Stimulated activated CD8-positive, alpha-beta memory T cell treated with anti-CD3 and anti-CD28 coated beads, Interleukin-4, amount 100 ng/mL, for 24 hours (primary cell): ENCODE results near the gene SLC12A8.

ENCODE experiments used
- DNase-seq: peaks from one replicate; pipeline ENCODE4 v3.0.0-alpha.2; 2020; ENCODE audit warnings: low read depth

The SLC12A8 gene

DNA sequence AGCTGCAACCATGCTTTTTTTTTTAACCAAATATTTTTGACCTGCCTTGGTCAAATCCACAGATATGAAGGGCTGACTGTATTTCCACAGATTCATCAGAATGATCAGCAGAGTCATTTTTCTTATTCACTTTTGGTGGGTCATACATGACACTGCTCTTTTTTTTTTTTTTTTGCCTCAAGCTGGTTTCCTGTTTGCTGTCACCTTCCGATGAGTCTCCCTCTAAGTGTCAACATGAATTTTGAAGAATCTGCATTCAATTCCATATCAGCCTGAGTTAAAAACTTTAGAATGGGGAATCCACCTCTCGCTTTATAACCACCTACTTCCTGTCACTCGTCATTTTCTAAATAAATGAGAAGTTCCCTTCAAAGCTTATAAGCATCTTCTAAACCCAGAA is 2.2 kb upstream of the SLC12A8 start:
- DNase-seq = no peak

DNA sequence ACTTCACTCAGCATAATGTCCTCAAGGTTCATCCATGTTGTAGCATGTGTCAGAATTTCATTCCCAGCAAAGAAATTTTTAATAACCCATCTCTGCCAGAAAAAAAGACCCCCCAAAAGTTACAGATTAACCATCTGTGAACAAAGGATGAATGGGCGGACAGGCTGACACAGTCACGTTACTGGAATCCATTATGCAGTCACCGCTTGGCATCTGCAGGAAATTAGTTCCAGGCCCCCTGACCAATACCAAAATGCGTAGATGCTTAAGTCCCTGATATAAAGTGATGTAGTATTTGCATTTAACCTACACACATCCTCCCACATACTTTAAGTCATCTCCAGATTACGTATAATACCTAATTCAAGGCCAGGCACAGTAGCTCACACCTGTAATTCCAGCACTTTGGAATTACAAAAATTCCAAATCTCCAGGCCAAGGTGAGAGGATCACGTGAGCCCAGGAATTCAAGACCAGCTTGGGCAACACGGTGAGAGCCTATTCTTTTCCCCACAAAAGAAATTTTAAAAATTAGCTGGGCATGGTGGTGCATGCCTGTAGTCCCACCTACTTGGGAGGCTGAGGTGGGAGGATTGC is 1.5 kb upstream of the SLC12A8 start:
- no peak for DNase-seq

DNA sequence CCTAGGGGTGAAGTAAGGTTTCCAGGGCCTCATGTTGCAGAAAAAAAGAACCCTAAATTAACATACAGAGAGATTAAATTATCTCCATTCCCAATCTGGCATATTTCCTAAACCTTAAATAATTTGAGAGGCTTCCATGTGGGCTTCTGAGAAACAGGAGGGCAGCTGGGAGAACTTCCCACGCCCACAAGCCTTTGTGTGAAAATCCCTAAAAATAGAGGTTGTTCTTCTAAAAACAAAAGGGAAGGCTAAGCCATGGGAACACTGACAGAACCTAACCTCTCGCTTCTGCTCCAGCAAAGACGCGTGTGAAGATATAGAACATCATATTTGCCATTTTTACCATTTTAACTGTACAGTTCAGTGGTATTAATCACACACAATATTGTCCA is 812 bp upstream of the SLC12A8 start:
- no peak for DNase-seq

GRCh38 chr3:125212091-125212508 is 448 bp downstream of the SLC12A8 start:
- no peak for DNase-seq

GRCh38 chr3:125211523-125212090 is 941 bp downstream of the SLC12A8 start:
- DNase-seq = no peak

DNA sequence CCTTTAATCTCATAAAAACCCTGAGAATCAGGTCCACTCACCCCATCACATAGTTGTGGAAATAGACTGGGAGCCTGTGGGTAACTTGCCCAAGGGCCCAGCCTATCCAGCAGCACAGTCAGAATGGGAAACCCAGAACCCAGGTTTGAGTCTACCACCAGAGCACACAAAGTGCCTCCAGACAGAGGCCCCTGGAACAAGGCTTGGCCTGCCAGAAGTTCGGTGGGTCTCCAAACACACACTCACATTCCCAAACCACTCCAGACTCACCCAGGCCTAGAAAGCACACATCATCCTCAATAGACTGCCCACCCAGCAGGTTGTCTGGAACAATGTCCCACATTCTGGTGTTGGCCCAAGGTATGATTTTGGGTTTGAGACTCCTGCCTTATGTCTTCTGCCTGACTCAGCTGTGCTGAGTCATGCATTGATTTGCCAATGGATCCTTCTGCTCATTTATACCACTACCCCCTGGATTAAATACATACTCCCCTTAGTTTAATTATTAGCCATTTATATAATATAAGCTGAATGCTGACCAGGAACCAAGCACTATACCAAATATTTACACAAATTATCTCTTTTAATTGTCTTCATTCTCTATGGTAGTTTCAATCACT is 4.5 kb downstream of the SLC12A8 start:
- DNase-seq = no peak

DNA sequence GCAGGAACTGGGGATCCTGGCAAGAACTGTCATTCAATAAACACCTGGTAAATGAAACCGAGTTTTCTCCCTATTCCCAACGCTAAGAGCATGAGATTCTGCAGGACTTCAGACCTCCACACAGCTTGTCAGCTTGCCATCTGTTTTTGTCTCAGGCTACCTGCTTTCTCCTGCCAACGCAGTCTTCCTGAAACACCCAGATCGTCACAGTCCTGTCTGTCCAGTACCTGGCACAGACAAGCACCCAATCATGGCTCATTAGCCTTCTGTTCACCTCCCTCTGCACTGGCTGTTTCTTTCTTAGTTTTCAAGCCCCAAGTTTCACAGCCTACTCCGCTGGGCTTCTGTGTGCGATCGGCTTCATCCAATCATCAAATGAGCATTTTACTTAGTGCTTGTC is 5.0 kb downstream of the SLC12A8 start:
- DNase-seq = no peak

DNA sequence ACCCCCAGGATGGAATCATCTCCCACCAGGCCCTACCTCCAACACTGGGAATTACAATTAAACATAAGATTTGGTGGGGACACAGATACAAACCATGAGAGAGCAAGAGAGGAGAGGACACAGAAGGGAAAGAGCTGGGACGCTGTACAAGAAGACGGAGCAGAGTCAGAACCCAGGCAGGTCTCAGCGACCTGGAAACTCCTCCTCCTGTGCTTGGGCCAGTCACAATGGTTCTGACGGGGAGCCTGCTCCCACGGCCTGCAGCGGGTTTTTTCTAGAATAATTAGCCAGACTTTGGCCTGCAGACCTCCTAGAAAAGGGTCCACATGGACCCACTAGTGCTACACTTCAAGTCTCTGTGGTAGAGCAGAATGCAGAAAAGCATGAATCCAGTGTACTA is 5.6 kb downstream of the SLC12A8 start:
- DNase-seq = no peak

GRCh38 chr3:125203731-125204130 is 8.8 kb downstream of the SLC12A8 start:
- DNase-seq = no peak

GRCh38 chr3:125202197-125202596 is 10.4 kb downstream of the SLC12A8 start:
- no peak for DNase-seq

DNA sequence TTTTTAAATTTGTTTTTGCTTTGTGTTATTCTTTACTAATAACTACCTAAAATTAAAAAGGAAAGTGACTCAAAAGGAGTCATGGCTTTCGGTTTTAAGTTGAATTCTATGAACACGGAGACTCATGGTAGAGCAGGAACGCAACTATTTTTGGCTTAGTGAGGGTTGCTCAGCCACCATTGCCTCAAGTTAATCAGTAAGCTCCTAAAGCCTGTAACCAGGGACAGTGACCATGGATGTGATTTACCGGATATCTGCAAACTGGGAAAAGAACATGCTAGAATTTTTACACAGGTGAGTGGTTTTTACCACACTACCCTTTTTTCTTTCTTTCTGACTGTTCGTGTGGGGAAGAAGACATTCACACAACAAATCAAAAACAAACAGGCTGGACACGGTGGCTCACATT is 11.8 kb downstream of the SLC12A8 start:
- DNase-seq = no peak

GRCh38 chr3:125194849-125195601 is 17.5 kb downstream of the SLC12A8 start:
- no peak for DNase-seq

DNA sequence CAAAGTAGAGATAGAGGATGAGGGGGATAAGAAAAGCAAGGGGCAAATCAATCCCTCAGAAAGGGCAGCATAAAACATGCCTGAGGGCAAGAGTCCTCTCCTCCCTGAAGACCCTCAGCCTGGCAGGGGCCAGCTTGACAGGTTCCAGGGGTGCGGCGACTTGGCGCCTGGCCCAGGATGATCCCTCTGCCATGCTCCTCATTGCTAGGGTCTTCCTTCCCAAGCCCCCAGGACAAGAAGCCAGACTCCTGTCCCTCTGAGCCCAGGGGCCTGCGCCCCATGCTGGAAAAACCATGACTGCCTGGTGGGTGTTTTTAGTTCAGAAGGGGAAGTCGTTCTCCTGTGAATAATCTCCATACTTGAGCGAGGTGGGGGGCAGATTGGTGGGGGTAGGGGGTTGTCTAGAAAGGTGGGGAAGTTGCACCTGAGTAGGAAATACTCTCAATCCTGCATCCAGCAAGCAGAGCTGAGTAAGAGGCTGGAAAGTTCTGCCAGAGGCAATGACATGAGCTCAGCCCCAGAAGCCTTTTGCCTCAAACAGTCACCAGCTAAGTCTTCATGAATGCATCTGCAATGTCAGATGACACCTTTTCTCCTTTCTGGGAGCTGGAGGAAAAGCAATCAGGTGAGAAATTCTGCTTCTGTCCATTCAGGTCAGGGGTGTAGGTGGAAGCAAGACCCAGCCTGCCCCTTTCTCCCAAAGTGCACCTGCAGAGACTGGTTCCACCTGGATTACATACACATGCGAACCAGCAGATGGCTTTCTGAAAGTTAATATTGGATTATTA is 18.3 kb downstream of the SLC12A8 start:
- DNase-seq = no peak

DNA sequence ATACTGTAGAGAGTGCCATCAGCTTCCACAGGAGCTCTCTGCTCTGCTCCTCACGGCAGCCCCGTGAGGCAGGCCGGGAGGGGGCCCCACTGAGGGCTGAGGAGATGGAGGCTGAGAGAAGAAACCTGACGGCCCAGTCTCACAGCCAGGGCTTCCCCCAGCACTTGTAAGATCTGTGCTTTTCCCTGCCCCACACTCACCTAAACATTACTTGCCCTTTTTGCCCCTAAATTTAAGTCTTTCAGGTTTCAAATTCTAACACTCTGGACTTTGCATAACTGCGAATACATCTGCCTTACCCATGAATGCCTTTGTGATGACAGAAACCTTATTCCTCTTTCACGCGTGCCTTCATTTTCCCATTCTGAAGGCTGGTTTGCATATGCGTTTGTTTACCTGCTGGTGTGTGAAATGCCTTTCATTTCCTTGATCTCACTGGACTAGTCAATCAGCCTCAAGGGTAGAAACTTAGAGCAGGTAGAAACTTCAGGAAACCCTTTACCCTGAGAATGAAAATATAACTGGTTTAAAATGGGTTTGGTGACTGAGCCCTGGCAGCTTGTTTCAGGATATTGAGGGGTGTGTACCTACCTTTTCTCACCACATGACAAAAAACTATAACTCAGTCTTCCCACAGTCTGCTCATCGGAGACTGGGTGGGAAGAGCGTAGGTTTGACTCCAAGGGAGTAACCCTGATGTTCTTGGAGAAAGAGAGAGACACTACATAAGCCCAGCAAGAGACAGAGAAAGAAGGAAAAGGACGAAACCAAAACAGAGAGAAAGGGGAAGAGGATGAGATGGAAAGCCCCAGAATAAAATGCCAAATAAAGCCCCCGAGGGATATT is 20.1 kb downstream of the SLC12A8 start:
- no peak for DNase-seq

GRCh38 chr3:125191730-125192129 is 20.8 kb downstream of the SLC12A8 start:
- DNase-seq = no peak

DNA sequence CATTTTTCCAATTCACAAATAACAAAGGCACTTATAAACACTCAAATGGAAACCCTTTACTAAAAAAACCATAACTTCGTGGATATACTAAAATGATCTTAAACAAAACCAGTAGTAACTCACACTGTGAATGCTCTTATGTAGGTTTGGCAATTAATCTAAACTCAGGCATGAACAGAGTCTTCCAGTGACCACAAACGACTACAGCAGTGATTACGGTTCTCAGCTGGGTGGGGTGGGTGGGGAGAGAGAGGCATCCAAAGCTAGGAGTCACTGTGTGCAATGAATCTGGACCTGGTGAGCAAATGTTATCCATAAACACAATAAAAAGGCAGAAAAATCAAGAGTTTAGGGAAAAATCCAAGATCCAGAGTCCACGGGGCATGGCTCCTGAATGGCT is 21.3 kb downstream of the SLC12A8 start:
- no peak for DNase-seq

DNA sequence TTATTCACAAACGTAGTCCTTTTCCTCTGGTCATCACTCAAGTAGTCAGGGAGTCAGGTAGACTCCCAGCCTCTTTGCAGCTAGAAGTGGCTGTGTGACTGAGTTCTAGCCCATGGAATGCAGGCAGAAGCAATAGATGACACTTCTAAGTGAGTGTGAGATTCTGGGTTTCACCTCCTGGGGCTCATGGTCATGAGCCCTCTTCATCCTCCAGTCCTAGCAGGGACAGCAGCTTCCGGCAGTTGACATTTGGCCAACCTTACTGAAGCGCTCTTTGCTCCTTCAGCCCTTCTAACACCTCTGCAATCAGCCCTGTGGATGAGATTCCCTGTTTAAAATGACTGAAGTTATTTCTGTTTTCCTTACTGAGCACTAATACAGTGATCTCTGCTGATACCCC is 21.8 kb downstream of the SLC12A8 start:
- DNase-seq = no peak

- DNase-seq = no peak
These were observed 23.0 kb downstream of the SLC12A8 start for GRCh38 chr3:125189378-125190165.

- no peak for DNase-seq
These were observed 23.6 kb downstream of the SLC12A8 start for GRCh38 chr3:125188955-125189354.

- DNase-seq = no peak
These were observed 25.0 kb downstream of the SLC12A8 start for GRCh38 chr3:125187599-125187910.
